ENCODE measurements around the gene GNA14.

DNA sequence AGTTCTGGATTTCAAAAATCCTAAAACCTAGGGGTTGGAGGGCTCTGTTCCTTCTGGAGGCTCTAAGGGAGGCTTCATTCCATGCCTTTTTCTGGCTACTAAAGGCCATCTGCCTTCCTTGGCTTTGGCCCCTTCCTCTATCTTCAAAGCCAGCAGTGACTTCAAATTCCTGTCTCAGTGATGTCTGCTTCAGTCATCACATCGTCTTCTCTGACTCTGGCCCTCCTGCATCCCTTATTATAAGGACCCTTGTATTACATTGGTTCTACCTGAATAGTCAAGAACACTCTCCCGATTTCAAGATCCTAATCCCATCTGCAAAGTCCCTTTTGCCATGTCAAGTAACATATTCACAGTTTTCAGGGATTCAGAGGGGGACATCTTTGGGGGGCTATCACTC lies 60.3 kb downstream of the GNA14 start:
- TF ChIP-seq POLR2A (IDR thresholded peaks at IDR 0.05), result no peak
- TF ChIP-seq, protein P1, sequence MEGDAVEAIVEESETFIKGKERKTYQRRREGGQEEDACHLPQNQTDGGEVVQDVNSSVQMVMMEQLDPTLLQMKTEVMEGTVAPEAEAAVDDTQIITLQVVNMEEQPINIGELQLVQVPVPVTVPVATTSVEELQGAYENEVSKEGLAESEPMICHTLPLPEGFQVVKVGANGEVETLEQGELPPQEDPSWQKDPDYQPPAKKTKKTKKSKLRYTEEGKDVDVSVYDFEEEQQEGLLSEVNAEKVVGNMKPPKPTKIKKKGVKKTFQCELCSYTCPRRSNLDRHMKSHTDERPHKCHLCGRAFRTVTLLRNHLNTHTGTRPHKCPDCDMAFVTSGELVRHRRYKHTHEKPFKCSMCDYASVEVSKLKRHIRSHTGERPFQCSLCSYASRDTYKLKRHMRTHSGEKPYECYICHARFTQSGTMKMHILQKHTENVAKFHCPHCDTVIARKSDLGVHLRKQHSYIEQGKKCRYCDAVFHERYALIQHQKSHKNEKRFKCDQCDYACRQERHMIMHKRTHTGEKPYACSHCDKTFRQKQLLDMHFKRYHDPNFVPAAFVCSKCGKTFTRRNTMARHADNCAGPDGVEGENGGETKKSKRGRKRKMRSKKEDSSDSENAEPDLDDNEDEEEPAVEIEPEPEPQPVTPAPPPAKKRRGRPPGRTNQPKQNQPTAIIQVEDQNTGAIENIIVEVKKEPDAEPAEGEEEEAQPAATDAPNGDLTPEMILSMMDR (IDR thresholded peaks at IDR 0.05), result no peak

Data from breast epithelium (tissue), 3 donors.